NCI-H446 (cell line): ENCODE measurements around the gene SUMO4.

Experiments used
- DNase-seq, 2 experiments: peaks; one replicate each; lab custom pipeline; 2025; lab: John Stamatoyannopoulos, UW

SUMO4 gene

DNA sequence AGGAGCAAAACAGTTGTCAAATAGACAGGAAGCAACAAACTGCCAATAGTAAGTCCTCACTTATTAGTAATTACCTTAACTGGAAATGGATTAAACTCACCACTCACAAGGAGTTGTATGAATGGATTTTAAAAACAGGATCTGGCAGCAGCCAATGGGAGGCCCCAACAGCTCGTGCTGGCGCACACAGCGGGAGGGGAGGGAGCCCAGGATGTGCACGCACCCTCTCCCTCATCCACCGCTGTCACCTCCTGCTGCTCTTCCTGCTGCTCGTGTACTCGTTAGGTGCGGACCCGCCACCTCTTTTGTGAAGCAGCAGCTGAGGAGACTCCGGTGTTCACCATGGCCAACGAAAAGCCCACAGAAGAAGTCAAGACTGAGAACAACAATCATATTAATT lies at the start of gene SUMO4:
Gene SUMO4, plus strand, starts transcription at position 213 of the 400 bp plus-strand sequence. Its CDS starts 130 bp downstream, at position 343.
- no peak for DNase-seq

DNA sequence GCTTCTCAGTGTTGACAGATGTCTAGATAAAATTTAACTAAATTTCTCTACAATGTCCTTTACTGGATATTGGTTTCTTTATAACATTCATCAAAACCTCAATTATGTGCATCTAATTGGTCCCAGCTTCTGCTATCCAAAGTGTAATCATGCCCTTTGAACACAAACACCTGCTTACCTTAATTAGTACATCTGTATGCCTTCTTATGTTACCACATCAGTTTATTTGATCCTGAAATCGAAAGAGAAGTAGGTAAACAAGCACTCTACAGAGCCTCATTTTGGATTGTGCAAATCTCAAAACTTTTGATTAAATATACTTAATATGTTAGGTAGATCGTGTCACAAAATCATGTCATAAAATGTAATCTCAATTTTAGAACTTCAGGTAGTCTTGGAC lies 46.1 kb upstream of the SUMO4 start:
- DNase-seq: no peak

- no peak for DNase-seq
Observed at GRCh38 chr6:149356081-149356750, 43.8 kb upstream of the SUMO4 start.

- DNase-seq: no peak
Observed at GRCh38 chr6:149357726-149358538, 42.1 kb upstream of the SUMO4 start.

- no peak for DNase-seq
Observed at GRCh38 chr6:149359440-149359839, 40.6 kb upstream of the SUMO4 start.

DNA sequence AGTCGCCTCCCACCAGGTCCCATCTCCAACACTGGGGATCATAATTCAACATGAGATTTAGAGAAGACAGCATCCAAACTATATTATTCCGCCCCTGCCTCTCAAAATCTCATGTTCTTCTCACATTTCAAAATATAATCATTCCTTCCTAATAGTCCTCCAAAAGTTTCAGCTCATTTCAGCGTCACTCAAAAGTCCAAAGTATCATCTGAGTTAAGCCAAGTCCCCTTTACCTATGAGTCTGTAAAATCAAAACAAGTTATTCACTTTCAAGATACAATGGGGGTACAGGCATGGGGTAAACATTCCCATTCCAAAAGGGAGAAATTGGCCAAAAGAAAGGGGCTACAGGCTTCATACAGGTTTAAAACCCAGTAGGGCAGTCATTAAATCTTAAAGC lies 39.5 kb upstream of the SUMO4 start:
- no peak for DNase-seq

DNA sequence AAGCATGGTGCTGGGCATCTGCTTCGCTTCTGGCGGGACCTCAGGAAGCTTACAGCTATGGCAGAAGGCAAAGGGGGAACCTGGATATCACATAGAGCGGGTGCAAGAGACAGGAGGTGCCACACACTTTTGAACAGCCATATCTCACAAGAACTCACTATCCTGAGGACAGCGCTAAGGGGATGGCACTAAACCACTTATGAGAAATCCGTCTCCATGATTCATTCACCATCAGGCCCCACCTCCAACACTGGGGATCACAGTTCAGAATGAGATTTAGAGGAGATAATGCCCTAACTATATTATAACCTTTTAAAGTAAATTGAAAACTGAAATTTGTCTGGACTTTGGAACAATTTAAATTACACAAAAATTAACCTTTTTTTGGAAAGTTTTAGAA lies 37.8 kb upstream of the SUMO4 start:
- no peak for DNase-seq

DNA sequence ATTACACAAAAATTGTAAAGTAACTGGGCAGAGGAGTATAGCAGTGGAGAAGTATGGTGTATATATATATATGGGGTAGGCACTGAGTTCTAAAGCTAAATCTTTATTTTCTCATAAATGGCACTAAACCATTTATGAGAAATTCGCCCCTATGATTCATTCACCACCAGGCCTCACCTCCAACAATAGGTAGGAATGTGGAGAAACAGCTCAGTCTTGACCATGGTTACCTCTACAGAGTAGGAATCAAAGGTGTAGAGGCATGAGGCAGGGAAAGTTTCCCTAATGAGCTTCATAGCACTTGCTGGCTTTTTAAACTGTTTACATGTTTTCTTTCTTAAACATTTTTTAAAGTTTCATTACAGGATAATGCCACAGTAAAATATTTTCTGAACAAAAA lies 36.9 kb upstream of the SUMO4 start:
- no peak for DNase-seq

- DNase-seq: no peak
Observed at GRCh38 chr6:149364557-149364956, 35.5 kb upstream of the SUMO4 start.

- DNase-seq: no peak
Observed at GRCh38 chr6:149365197-149365596, 34.9 kb upstream of the SUMO4 start.

- DNase-seq: no peak
Observed at GRCh38 chr6:149366267-149366921, 33.7 kb upstream of the SUMO4 start.

DNA sequence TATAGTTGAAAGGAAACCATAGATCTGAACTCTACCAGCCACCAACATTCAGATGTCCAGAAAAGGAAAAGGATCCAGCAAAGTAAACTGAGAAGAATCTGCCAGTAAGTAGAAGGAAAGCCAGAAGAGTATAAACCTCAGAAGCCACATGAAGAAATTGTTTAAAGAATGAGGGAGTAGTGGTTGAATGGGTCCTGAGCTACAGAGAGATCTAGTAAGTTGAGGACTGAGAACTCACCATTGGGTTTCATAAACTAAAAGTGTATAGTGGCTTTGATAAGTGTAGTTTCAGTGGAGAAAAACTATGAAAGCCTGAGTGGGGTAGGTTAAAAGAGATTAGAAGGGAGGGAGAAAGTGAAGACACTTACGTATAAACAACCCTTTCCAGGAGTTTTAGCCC lies 32.0 kb upstream of the SUMO4 start:
- no peak for DNase-seq

DNA sequence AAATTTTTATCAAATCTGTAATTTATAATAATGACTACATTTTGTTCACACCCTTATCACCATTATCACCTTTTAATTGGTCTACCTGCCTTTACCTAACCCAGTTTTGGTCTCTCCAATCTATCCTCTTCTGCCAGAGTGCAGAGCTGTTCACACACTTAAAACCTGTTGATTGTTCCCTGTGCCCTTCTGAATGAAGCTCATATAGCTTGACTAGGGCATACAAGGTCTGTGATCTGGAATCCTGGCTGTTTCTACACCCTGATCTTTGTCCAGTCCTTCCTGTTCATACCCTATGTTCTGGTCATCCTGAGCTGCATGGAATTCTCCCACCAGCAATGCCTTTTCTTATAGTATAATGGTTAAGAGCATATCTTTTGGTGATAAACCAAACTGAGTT lies 28.9 kb upstream of the SUMO4 start:
- DNase-seq: no peak

- DNase-seq: no peak
Observed at GRCh38 chr6:149372062-149372461, 28.0 kb upstream of the SUMO4 start.

- no peak for DNase-seq
Observed at GRCh38 chr6:149373511-149373910, 26.6 kb upstream of the SUMO4 start.

- DNase-seq: no peak
Observed at GRCh38 chr6:149379977-149380376, 20.1 kb upstream of the SUMO4 start.

- no peak for DNase-seq
Observed at GRCh38 chr6:149380523-149380922, 19.5 kb upstream of the SUMO4 start.

- DNase-seq: no peak
Observed at GRCh38 chr6:149383371-149383770, 16.7 kb upstream of the SUMO4 start.

DNA sequence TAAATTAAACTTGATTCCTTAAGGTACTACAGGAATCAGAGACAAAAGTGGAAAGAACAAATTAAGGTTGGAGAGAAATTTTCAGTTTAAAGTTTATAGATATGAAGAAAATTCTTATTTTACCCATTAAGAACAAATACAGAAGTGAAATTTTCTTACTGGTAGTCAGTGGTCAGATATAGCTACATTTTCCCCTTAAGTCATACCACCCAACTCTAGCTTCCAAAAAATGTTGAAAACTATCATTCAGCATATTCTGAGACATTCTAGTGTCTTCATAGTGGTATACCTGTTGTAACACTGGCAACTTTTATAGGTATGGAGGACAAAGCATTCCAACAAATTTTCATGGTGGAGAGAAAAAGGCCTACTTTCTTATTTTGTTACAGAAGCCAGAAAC lies 15.6 kb upstream of the SUMO4 start:
- DNase-seq: no peak

- DNase-seq: no peak
Observed at GRCh38 chr6:149385998-149386646, 13.9 kb upstream of the SUMO4 start.

- no peak for DNase-seq
Observed at GRCh38 chr6:149387779-149388512, 12.1 kb upstream of the SUMO4 start.
